Measurements from ENCODE around the gene CTBP2. TPM values are rescaled to one million over a fixed set of nuclear protein-coding genes. Genes with fewer than 3 reads are reported as not detected.

Gene CTBP2
- total RNA-seq, 1 donor from 2014 or later, result 35.9 TPM

- intact Hi-C loops (cut with DNase I), result loop anchor here (5.0 kb wide), 1 partner anchor 157 kb away; no protein-coding TSS in a partner anchor
- DNase-seq (ENCODE audit: low spot score), result no peak
Observed at GRCh38 chr10:125149036-125149679, 11.2 kb downstream of the CTBP2 start.

GRCh38 chr10:125148528-125148927 lies 11.8 kb downstream of the CTBP2 start:
- intact Hi-C loops (cut with DNase I), result loop anchor here (5.0 kb wide), 1 partner anchor 156 kb away; no protein-coding TSS in a partner anchor

GRCh38 chr10:125147971-125148439 lies 12.4 kb downstream of the CTBP2 start:
- intact Hi-C loops (cut with DNase I), result loop anchor here (5.0 kb wide), 1 partner anchor 156 kb away; no protein-coding TSS in a partner anchor

More at GRCh38 chr10:125148528-125148927, 11.8 kb downstream of the CTBP2 start:
- no peak for DNase-seq (ENCODE audit: low spot score)

GRCh38 chr10:125146791-125147579 lies 13.4 kb downstream of the CTBP2 start:
- DNase-seq (ENCODE audit: low spot score), result no peak
- intact Hi-C loops (cut with DNase I), result loop anchor here (5.0 kb wide), 1 partner anchor 155 kb away; no protein-coding TSS in a partner anchor

More at GRCh38 chr10:125147971-125148439, 12.4 kb downstream of the CTBP2 start:
- no peak for DNase-seq (ENCODE audit: low spot score)

- no peak for DNase-seq (ENCODE audit: low spot score)
- intact Hi-C loops (cut with DNase I), result loop anchor here (5.0 kb wide), 1 partner anchor 153 kb away; no protein-coding TSS in a partner anchor
Observed at GRCh38 chr10:125145636-125146035, 14.7 kb downstream of the CTBP2 start.

GRCh38 chr10:125144693-125145623 lies 15.4 kb downstream of the CTBP2 start:
- intact Hi-C loops (cut with DNase I), result loop anchor here (5.0 kb wide), 1 partner anchor 153 kb away; no protein-coding TSS in a partner anchor
- no peak for DNase-seq (ENCODE audit: low spot score)

GRCh38 chr10:125144206-125144605 lies 16.2 kb downstream of the CTBP2 start:
- no peak for DNase-seq (ENCODE audit: low spot score)
- intact Hi-C loops (cut with DNase I), result no loop called here

- no peak for DNase-seq (ENCODE audit: low spot score)
- intact Hi-C loops (cut with DNase I), result no loop called here
Observed at GRCh38 chr10:125142946-125143345, 17.4 kb downstream of the CTBP2 start.

GRCh38 chr10:125141860-125142484 lies 18.4 kb downstream of the CTBP2 start:
- intact Hi-C loops (cut with DNase I), result no loop called here
- no peak for DNase-seq (ENCODE audit: low spot score)

GRCh38 chr10:125141150-125141859 lies 19.1 kb downstream of the CTBP2 start:
- intact Hi-C loops (cut with DNase I), result no loop called here
- no peak for DNase-seq (ENCODE audit: low spot score)

- DNase-seq (ENCODE audit: low spot score), result no peak
- intact Hi-C loops (cut with DNase I), result no loop called here
Observed at GRCh38 chr10:125140151-125140550, 20.2 kb downstream of the CTBP2 start.

GRCh38 chr10:125137601-125138438 lies 22.5 kb downstream of the CTBP2 start:
- no peak for DNase-seq (ENCODE audit: low spot score)
- intact Hi-C loops (cut with DNase I), result no loop called here

- intact Hi-C loops (cut with DNase I), result no loop called here
- no peak for DNase-seq (ENCODE audit: low spot score)
Observed at GRCh38 chr10:125136087-125136486, 24.3 kb downstream of the CTBP2 start.

GRCh38 chr10:125135771-125136035 lies 24.7 kb downstream of the CTBP2 start:
- intact Hi-C loops (cut with DNase I), result no loop called here
- DNase-seq (ENCODE audit: low spot score), result no peak

- DNase-seq (ENCODE audit: low spot score), result no peak
- intact Hi-C loops (cut with DNase I), result no loop called here
Observed at GRCh38 chr10:125134916-125135770, 25.2 kb downstream of the CTBP2 start.

- intact Hi-C loops (cut with DNase I), result no loop called here
- DNase-seq (ENCODE audit: low spot score), result no peak
Observed at GRCh38 chr10:125134483-125134848, 25.9 kb downstream of the CTBP2 start.
